ENCODE data around the gene WIZ.

Gene WIZ

DNA sequence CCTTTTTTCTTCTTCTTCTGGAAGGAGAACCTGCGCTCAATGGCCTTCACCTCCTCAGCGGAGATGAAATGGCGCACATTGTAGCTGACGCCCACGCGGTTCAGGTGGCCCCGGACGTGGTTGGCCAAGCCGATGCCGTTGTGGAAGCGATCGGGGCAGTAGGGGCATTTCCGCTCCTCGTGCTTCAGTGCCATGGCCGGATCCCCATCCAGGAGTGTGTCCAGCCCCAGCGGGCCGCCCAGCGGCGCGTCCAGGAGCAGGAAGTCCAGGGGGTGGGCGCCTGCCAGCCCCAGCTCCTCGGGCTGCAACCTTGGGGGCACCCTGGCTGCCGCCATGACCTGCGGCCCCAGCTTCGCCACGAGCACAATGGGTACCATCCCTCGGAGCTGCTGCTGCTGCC, 11.2 kb downstream of the WIZ start:
- no peak overlapping the region for H3K27ac ChIP-seq
- DNase-seq (ENCODE audit: low spot score) = no peak
- ChIA-PET POLR2A (ENCODE audit: low non-redundant PET) (no interaction called here), CTCF (interaction anchor here (0.5 kb wide), 1 partner anchor 253 kb away, joined by 3 read pairs; no protein-coding TSS in a partner anchor)
- TF ChIP-seq, protein P1, sequence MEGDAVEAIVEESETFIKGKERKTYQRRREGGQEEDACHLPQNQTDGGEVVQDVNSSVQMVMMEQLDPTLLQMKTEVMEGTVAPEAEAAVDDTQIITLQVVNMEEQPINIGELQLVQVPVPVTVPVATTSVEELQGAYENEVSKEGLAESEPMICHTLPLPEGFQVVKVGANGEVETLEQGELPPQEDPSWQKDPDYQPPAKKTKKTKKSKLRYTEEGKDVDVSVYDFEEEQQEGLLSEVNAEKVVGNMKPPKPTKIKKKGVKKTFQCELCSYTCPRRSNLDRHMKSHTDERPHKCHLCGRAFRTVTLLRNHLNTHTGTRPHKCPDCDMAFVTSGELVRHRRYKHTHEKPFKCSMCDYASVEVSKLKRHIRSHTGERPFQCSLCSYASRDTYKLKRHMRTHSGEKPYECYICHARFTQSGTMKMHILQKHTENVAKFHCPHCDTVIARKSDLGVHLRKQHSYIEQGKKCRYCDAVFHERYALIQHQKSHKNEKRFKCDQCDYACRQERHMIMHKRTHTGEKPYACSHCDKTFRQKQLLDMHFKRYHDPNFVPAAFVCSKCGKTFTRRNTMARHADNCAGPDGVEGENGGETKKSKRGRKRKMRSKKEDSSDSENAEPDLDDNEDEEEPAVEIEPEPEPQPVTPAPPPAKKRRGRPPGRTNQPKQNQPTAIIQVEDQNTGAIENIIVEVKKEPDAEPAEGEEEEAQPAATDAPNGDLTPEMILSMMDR (conservative IDR thresholded peaks at IDR 0.05; ENCODE audit: low read depth) = no peak

DNA sequence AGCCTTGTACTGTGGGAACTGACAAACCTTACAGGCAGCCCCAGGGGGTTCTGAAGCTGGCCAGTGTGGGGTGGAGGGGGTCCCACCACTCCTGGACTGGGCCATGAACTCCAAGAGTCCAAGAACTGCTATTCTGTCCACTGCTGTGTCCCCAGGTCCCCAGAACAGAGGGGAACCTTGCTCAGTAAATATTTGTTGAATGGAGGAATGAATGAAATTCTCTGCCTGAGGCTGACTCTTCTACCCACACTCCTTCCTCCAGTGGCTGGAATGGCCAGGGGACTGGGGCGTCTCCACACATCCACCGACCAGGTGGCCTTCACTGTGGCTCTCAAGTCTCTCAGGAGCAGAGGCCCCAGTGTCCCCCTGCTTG, 11.6 kb downstream of the WIZ start:
- no peak for DNase-seq (ENCODE audit: low spot score)
- CTCF ChIA-PET = no interaction called here
- H3K27ac ChIP-seq = no peak overlapping the region
- TF ChIP-seq, protein P1 (conservative IDR thresholded peaks at IDR 0.05; ENCODE audit: low read depth) = no peak
- POLR2A ChIA-PET (ENCODE audit: low non-redundant PET) = no interaction called here

DNA sequence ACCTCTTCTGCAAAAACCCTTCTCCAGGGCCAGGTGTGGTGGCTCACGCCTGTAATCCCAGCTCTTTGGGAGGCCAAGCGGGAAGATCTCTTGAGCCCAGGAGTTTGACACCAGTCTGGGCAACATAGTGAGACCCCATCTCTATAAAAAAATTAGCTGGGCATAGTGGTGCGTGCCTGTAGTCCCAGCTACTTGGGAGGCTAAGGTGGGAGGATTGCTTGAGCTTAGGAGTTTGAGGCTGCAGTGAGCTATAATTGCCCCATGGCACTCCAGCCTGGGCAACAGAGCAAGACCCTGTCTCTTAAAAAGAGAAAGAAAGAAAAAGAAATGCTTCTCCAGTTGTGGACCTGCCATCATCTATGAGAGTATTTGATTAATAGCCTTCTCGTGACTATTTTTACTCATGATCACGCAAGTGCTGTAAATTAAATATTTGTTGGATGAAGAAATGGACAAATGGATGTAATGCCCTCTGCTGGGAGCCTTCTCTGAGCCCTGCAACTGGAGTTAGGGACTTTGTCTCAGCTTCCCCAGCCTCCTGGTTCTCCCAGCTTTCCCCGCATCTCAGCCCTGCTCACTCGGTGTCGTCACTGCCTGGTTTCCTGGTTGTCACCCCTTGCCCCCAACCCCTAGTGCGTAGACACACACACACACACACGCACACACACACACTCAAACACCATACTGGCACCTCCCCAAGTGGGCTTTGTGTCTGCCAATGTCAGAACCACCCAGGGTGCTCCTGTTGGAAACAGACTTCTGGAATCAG, 12.2 kb downstream of the WIZ start:
- ChIA-PET POLR2A (ENCODE audit: low non-redundant PET) (no interaction called here), CTCF (interaction anchor here (0.6 kb wide), 1 partner anchor 110 kb away, joined by 6 read pairs; no protein-coding TSS in a partner anchor)
- no peak overlapping the region for H3K27ac ChIP-seq
- no peak for DNase-seq (ENCODE audit: low spot score)
- TF ChIP-seq, protein P1 (conservative IDR thresholded peaks at IDR 0.05; ENCODE audit: low read depth) = no peak

DNA sequence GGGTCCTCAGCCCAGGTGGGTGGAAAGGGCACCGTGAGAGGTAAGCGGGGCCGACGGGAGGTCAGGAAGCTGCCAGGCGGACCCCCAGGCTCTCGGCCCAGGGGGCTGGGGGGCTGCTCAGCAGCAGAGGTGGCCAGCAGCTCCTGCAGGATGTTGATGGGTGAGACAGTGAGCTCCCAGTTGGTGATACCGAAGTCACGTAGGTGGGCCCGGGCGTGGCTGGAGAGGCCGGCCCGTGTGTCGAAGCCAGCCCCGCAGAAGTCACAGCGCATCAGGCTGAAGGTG, 13.0 kb downstream of the WIZ start:
- H3K27ac ChIP-seq = no peak overlapping the region
- ChIA-PET POLR2A (ENCODE audit: low non-redundant PET) (no interaction called here), CTCF (interaction anchor here (0.5 to 0.6 kb wide), 2 partner anchors 33 to 111 kb away, joined by 3 to 6 read pairs; no protein-coding TSS in a partner anchor)
- TF ChIP-seq, protein P1 (conservative IDR thresholded peaks at IDR 0.05; ENCODE audit: low read depth) = no peak
- no peak for DNase-seq (ENCODE audit: low spot score)

DNA sequence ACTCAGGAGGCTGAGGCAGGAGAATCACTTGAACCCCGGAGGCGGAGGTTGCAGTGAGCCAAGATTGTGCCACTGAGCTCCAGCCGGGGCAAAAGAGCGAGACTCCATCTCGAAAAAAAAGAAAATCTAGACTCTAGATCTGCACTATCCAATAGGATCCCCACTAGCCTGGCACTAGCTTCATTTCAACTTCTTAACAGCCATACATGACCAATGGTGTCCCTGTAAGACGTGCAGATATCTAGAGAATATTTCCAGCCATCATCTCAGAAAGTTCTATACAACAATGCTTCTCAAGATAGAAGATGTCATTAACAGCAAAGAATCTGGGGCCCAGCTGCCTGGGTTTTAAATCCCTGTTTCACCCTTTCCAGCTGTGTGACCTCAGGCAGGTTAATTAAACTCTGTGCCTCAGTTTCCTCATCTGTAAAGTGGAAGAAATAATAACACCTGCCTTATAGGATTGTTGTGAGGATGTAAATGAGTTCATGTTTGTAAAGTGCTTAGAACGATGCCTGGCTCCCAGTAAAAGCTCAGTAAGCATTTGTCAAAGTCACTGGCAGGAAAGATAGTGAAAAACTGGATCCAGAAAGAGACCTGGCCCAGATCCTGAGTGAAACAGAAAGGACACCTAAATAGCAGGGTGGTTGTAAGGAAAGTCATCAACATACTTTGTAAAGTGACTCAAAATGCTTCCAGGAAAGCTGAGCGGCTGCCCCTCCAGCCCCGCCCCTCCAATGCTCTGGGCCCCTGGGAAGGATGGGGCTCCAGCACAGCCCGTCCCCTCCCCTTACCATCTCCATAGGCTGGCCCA, 13.5 kb downstream of the WIZ start:
- ChIA-PET POLR2A (ENCODE audit: low non-redundant PET) (no interaction called here), CTCF (interaction anchor here (0.5 to 0.6 kb wide), 2 partner anchors 33 to 112 kb away, joined by 3 to 6 read pairs; no protein-coding TSS in a partner anchor)
- DNase-seq (ENCODE audit: low spot score) = no peak
- H3K27ac ChIP-seq = no peak overlapping the region
- TF ChIP-seq, protein P1 (conservative IDR thresholded peaks at IDR 0.05; ENCODE audit: low read depth) = no peak

DNA sequence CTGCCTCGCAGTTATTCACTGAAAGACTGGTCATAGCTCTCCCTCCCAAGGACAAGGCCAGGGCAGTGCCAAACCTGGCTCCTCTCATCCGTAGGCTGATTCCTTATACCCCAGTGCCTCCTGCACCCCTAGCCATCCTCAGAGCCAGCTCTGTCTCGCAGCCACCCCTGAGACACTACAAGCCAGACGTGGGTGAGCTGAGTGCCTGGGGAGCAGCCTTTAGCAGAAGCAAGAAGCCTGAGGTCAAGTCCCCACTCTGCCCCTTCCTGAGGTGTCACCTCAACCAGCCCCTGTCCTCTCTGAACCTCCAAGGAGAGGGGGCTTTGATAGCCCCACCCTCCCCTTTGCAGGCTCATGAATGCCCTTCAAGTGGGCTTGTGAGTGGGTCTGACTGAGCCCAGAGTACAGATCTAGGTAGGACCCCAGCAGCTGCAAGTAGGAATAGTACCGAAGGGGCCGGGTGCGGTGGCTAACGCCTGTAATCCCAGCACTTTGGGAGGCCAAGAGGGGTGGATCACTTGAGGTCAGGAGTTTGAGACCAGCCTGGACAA, 16.2 kb downstream of the WIZ start:
- ChIA-PET POLR2A (ENCODE audit: low non-redundant PET) (no interaction called here), CTCF (interaction anchor here (1.1 kb wide), 1 partner anchor 256 kb away, joined by 3 read pairs; no protein-coding TSS in a partner anchor)
- H3K27ac ChIP-seq = peak overlapping the region; percentile 85
- DNase-seq (ENCODE audit: low spot score) = no peak
- TF ChIP-seq, protein P1 (conservative IDR thresholded peaks at IDR 0.05; ENCODE audit: low read depth) = no peak
